GM23338 (cell line): ENCODE measurements around the gene MKI67. TPM values are rescaled to one million over a fixed set of nuclear protein-coding genes. Genes with fewer than 3 reads are reported as not detected.

Source experiments
- ATAC-seq: fragments of 200-7000 bp; cut with Tn5 transposase; 3 replicates; pipeline ENCODE4 v1.9.1; 2020
- DNase-seq: peaks from one replicate; pipeline ENCODE4 v3.0.0-alpha.2; 2015; ENCODE audit warnings: low spot score
- H2AFZ ChIP-seq: fragments of 200-600 bp; sonication (generic); 2 replicates; pipeline ENCODE4 v1.8.0; 2016; ENCODE audit warnings: antibody characterized with exemption, mild to moderate bottlenecking, moderate library complexity
- H3F3A ChIP-seq: fragments of 200-600 bp; sonication (generic); replicated peaks from 2 replicates; pipeline ENCODE4 v1.8.0; 2017; ENCODE audit warnings: antibody characterized with exemption, mixed run types, low read depth
- H3K27ac ChIP-seq: fragments of 200-600 bp; sonication (generic); 2 replicates; pipeline ENCODE4 v1.6.1; 2016; ENCODE audit warnings: low read depth
- H3K27me3 ChIP-seq: fragments of 200-600 bp; sonication (generic); 2 replicates; pipeline ENCODE4 v1.8.0; 2016; ENCODE audit warnings: mild to moderate bottlenecking, mixed run types, moderate library complexity; ENCODE audit not compliant: insufficient read depth
- H3K36me3 ChIP-seq: fragments of 200-600 bp; sonication (generic); 2 replicates; pipeline ENCODE4 v1.8.0; 2016; ENCODE audit warnings: mild to moderate bottlenecking; ENCODE audit not compliant: insufficient read depth
- H3K4me1 ChIP-seq: fragments of 200-600 bp; sonication (generic); 2 replicates; pipeline ENCODE4 v1.8.0; 2016; ENCODE audit warnings: mild to moderate bottlenecking, moderate library complexity; ENCODE audit not compliant: insufficient read depth
- H3K4me2 ChIP-seq: fragments of 200-600 bp; sonication (generic); 2 replicates; pipeline ENCODE4 v1.7.1; 2017; ENCODE audit warnings: mixed run types
- H3K4me3 ChIP-seq: fragments of 200-600 bp; sonication (generic); 2 replicates; pipeline ENCODE4 v1.6.1; 2016; ENCODE audit warnings: mixed run types
- H3K79me2 ChIP-seq: fragments of 200-600 bp; sonication (generic); replicated peaks from 2 replicates; pipeline ENCODE4 v1.8.0; 2017; ENCODE audit warnings: mild to moderate bottlenecking; ENCODE audit not compliant: insufficient read depth
- H3K9me2 ChIP-seq: fragments of 200-600 bp; sonication (generic); 2 replicates; pipeline ENCODE4 v1.8.0; 2017; ENCODE audit not compliant: insufficient read depth
- H4K20me1 ChIP-seq: fragments of 200-600 bp; sonication (generic); replicated peaks from 2 replicates; pipeline ENCODE4 v1.8.0; 2017; ENCODE audit warnings: mild to moderate bottlenecking; ENCODE audit not compliant: insufficient read depth
- H3K27ac Mint-ChIP-seq: 2 replicates; pipeline ENCODE4 v1.8.0; 2020; ENCODE audit warnings: inconsistent platforms, mild to moderate bottlenecking, moderate library complexity, mixed read lengths
- H3K27me3 Mint-ChIP-seq: 3 replicates; pipeline ENCODE4 v1.8.0; 2022; ENCODE audit warnings: low read depth, mild to moderate bottlenecking, moderate library complexity, mixed read lengths, inconsistent platforms; ENCODE audit not compliant: insufficient read depth, poor library complexity
- H3K36me3 Mint-ChIP-seq: 3 replicates; pipeline ENCODE4 v1.8.0; 2021; ENCODE audit warnings: low read depth, mild to moderate bottlenecking, inconsistent platforms, moderate library complexity, mixed read lengths
- H3K4me1 Mint-ChIP-seq: 3 replicates; pipeline ENCODE4 v1.8.0; 2020; ENCODE audit warnings: mild to moderate bottlenecking, inconsistent platforms, mixed read lengths
- H3K4me3 Mint-ChIP-seq: 3 replicates; pipeline ENCODE4 v1.8.0; 2021; ENCODE audit warnings: moderate library complexity, mild to moderate bottlenecking, inconsistent platforms, mixed read lengths
- H3K9me3 Mint-ChIP-seq: 3 replicates; pipeline ENCODE4 v1.8.0; 2020; ENCODE audit warnings: moderate library complexity, mild to moderate bottlenecking, inconsistent platforms, mixed read lengths
- CREB1 ChIP-seq: fragments of 250-450 bp; sonication (Bioruptor Pico); IDR thresholded peaks from 2 replicates; pipeline ENCODE4 v1.5.0; 2020; ENCODE audit warnings: low read depth, mild to moderate bottlenecking, moderate library complexity
- EZH2 ChIP-seq: fragments of 200-600 bp; sonication (generic); IDR thresholded peaks from one replicate; pipeline ENCODE4 v1.8.0; 2017; ENCODE audit warnings: antibody characterized with exemption, mild to moderate bottlenecking, low read depth; ENCODE audit not compliant: unreplicated experiment
- JUNB ChIP-seq: IDR thresholded peaks from one replicate; pipeline ENCODE4 v1.6.1; 2016; ENCODE audit warnings: antibody characterized with exemption; ENCODE audit not compliant: unreplicated experiment
- POLR2AphosphoS5 ChIP-seq: IDR thresholded peaks from 2 replicates; pipeline ENCODE4 v1.6.1; 2016; ENCODE audit warnings: antibody characterized with exemption, low read depth
- STAT1 ChIP-seq: IDR thresholded peaks from one replicate; pipeline ENCODE4 v1.6.1; 2016; ENCODE audit warnings: antibody characterized with exemption; ENCODE audit not compliant: unreplicated experiment
- ZNF114 ChIP-seq: fragments of 250-450 bp; sonication (Bioruptor Pico); IDR thresholded peaks from 2 replicates; pipeline ENCODE4 v1.5.0; 2020; ENCODE audit warnings: mild to moderate bottlenecking, moderate library complexity
- ZNF331 ChIP-seq: fragments of 250-450 bp; sonication (Bioruptor Pico); IDR thresholded peaks from 2 replicates; pipeline ENCODE4 v1.5.0; 2020; ENCODE audit warnings: low read depth, mild to moderate bottlenecking, moderate library complexity
- ZNF462 ChIP-seq: fragments of 250-450 bp; sonication (Bioruptor Pico); IDR thresholded peaks from 2 replicates; pipeline ENCODE4 v1.5.0; 2020; ENCODE audit warnings: mild to moderate bottlenecking, moderate library complexity
- polyA plus RNA-seq: library from polyadenylated mRNA; unstranded; fragments of >200 nt; fragmentation: Nextera tagmentation; extraction: Ambion mirVana; gene quantifications from 2 replicates; pipeline ENCODE4 v1.2.1, GENCODE V29; 2016
- total RNA-seq: library from RNA; depleted of rRNA; stranded (reverse); fragments of >200 nt; shearing (Covaris generic); gene quantifications from 2 replicates; pipeline ENCODE4 v1.2.3, GENCODE V29; 2014

The MKI67 gene
- total and polyA plus RNA-seq, 2 experiments from 2014 or later: 58.0 to 103 TPM

- TF ChIP-seq ZNF462 (CRISPR knock-in tag) (no peak), EZH2 (no peak), ZNF331 (CRISPR knock-in tag) (no peak), ZNF114 (CRISPR knock-in tag) (no peak), STAT1 (no peak)
Measured at GRCh38 chr10:128087146-128087883, 38.9 kb downstream of the MKI67 start (continued).

GRCh38 chr10:128086003-128086863, 40.0 kb downstream of the MKI67 start:
- Histone ChIP-seq H3K27ac (no peak overlapping the region), H3K36me3 (no peaks in the 10 kb centered on the region), H3K9me2 (peaks cover 2% of the 10 kb centered on the region; the same call in 1 of the 2 replicates), H3K27me3 (no peaks in the 10 kb centered on the region), H3K4me2 (peak overlapping the region; percentile 48; the same call in 1 of the 2 replicates), H3F3A (no peaks in the 10 kb centered on the region), H4K20me1 (no peaks in the 10 kb centered on the region), H3K4me1 (peaks cover 19% of the 10 kb centered on the region), H2AFZ (peak overlapping the region; percentile 43; the same call in 1 of the 2 replicates), H3K4me3 (no peak overlapping the region), H3K79me2 (no peaks in the 10 kb centered on the region)
- DNase-seq (no peak), ATAC-seq (peak; percentile 28)
- H3K4me3 Mint-ChIP-seq: no peak overlapping the region
- peaks cover 3% of the 10 kb centered on the region for H3K27me3 Mint-ChIP-seq
- H3K9me3 Mint-ChIP-seq: no peaks in the 10 kb centered on the region
- H3K36me3 Mint-ChIP-seq: no peaks in the 10 kb centered on the region
- H3K27ac Mint-ChIP-seq: no peak overlapping the region
- peaks cover 30% of the 10 kb centered on the region for H3K4me1 Mint-ChIP-seq
- TF ChIP-seq STAT1 (no peak), POLR2AphosphoS5 (no peak), CREB1 (no peak), JUNB (no peak), ZNF331 (CRISPR knock-in tag) (no peak)
